C4-2B (cell line): ENCODE results near the gene NEGR1.

ENCODE experiments used
- ZFX ChIP-seq: fragments of 450-650 bp; IDR thresholded peaks from 2 replicates; pipeline ENCODE4 v1.6.1; 2017
- TF ChIP-seq, protein P1 (sequence below): fragments of 450-650 bp; conservative IDR thresholded peaks from 2 replicates; pipeline ENCODE4 v1.5.1; 2017; ENCODE audit warnings: mild to moderate bottlenecking

DNA sequence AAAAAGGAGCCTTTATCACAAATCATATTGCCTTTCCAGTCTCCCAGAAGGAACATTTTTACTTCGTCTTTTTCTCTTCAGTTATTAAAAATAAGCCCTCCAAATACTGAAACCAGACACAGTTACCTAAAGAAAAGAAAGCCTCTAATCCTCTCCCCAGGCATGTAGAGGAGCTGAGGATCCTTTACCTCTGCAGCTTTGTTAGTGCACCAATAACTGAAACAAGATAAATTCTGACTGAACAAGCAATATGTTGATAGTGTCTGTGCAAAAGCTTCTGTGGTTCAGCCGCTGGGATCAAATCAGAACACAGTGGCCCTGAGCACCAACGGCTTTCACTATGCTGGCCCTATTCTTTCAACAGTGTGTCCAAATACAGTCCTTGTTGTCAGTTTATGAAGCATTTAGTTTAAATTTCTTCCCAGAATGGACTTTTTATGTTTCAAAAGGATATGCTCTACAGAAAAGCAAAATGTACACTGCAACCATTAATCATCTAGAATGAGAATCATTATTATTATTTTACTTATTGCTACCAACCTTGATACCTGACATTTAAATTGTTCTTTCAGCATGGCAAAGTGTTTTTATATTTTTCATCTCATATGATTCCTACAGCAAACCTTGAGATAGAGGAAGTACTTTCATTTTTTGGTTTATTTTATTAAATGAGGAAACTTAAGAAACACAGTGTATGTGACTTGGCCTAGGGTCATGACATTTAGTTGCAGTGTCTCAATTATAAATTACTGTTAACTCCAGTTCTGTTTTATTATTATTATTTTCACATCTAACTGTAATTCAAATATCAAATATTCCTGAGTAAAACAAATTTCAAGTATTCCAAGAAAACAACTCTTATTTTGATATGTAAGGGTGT, 217.9 kb downstream of the NEGR1 start:
- TF ChIP-seq, protein P1, sequence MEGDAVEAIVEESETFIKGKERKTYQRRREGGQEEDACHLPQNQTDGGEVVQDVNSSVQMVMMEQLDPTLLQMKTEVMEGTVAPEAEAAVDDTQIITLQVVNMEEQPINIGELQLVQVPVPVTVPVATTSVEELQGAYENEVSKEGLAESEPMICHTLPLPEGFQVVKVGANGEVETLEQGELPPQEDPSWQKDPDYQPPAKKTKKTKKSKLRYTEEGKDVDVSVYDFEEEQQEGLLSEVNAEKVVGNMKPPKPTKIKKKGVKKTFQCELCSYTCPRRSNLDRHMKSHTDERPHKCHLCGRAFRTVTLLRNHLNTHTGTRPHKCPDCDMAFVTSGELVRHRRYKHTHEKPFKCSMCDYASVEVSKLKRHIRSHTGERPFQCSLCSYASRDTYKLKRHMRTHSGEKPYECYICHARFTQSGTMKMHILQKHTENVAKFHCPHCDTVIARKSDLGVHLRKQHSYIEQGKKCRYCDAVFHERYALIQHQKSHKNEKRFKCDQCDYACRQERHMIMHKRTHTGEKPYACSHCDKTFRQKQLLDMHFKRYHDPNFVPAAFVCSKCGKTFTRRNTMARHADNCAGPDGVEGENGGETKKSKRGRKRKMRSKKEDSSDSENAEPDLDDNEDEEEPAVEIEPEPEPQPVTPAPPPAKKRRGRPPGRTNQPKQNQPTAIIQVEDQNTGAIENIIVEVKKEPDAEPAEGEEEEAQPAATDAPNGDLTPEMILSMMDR: no peak
- no peak for TF ChIP-seq ZFX
